Measurements from ENCODE around the gene KANSL1. TPM values are rescaled to one million over a fixed set of nuclear protein-coding genes. Genes with fewer than 3 reads are reported as not detected.

Gene KANSL1
- total and polyA plus RNA-seq, 10 of the 15 experiments (the other 5 are each of a cell fraction or from before 2014, with no cell fraction given) = 4.7 to 60.6 (median 28.0) TPM

DNA sequence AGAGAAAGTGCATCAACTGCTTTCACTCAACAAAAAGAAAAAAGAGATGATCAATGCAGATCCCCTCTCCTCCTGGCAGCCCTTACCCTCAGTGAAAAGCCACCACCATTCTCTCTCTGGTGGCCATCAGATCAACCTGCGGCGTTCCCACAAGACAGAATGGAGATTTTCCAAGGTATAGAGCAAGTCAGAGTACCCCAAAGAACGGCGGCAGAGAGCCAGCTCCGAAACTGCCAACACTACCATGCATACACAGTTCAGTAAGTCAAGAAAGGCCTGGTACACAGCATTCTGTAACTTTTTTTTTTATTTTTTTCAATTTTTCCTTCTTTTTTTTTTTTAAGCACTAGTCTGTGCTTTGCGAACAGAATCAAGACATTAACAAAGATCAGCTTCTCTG, 163.6 kb downstream of the KANSL1 start:
- POLR2A ChIA-PET = no interaction called here
- DNase-seq (ENCODE audit: low read depth, low spot score) (no peak), FAIRE-seq (no peak), ATAC-seq (no peak)
- intact Hi-C loops (cut with micrococcal nuclease; ENCODE audit: unreplicated experiment) (no loop called here), in situ Hi-C loops (cut with MboI) (no loop called here)
- H3K9me3 ChIP-seq (replicated peaks; ENCODE audit: control insufficient read depth, insufficient read depth, low read length) = no peaks in the 10 kb centered on the region
- no TSS peak for BruUV-seq (replicated peaks)
- CTCF ChIA-PET = interaction anchor here (0.7 to 2.6 kb wide), 4 partner anchors 14 to 357 kb away, joined by 4 to 13 read pairs (median 8); no protein-coding TSS in a partner anchor
- TF ChIP-seq CHD4 (IDR thresholded peaks at IDR 0.05) (no peak), JUND (IDR thresholded peaks at IDR 0.05; ENCODE audit: low read depth, low read length) (no peak), GABPA (IDR thresholded peaks at IDR 0.05; ENCODE audit: low read depth) (no peak), TCF3 (IDR thresholded peaks at IDR 0.05; ENCODE audit: borderline replicate concordance, insufficient read depth, low read depth, low read length) (no peak), MLLT1 (IDR thresholded peaks at IDR 0.05) (no peak), BMI1 (IDR thresholded peaks at IDR 0.05; ENCODE audit: borderline replicate concordance) (no peak), ZNF592 (IDR thresholded peaks at IDR 0.05) (no peak), ATF7 (IDR thresholded peaks at IDR 0.05; ENCODE audit: low read depth) (no peak), SUPT20H (IDR thresholded peaks at IDR 0.05; ENCODE audit: borderline replicate concordance, control insufficient read depth, low read depth, low read length) (no peak), RELA (IDR thresholded peaks at IDR 0.05; ENCODE audit: borderline replicate concordance, partially characterized antibody) (no peak), MYB (IDR thresholded peaks at IDR 0.05; ENCODE audit: borderline replicate concordance, low read depth, low read length) (no peak), HDAC2 (IDR thresholded peaks at IDR 0.05) (no peak), GATAD2B (conservative IDR thresholded peaks at IDR 0.05; ENCODE audit: low read depth) (no peak), SIX5 (IDR thresholded peaks at IDR 0.05; ENCODE audit: low read depth, low read length, severe bottlenecking) (no peak), ZBED1 (IDR thresholded peaks at IDR 0.05; ENCODE audit: borderline replicate concordance) (no peak)
- 100% methylated on average over 6 of the region's 6 CpGs for WGBS (ENCODE audit: insufficient coverage, insufficient replicate concordance, low lambda C conversion rate, missing lambda C conversion rate)
- H3K4me3 ChIP-seq = no peak overlapping the region
- RAD21 ChIA-PET (ENCODE audit: unreplicated experiment) = interaction anchor here (0.7 kb wide), 1 partner anchor 116 kb away, joined by 4 read pairs; no protein-coding TSS in a partner anchor
- peaks cover 11% of the 10 kb centered on the region for H3K4me1 ChIP-seq (ENCODE audit: control insufficient read depth, insufficient read depth, low read length)
- no peaks in the 10 kb centered on the region for H3K27me3 ChIP-seq (replicated peaks in 1 of 2; ENCODE audit: control insufficient read depth in 2 of 2, insufficient read depth in 2 of 2, low read length in 1 of 2)
- SMC1A ChIA-PET (ENCODE audit: uncharacterized antibody, unreplicated experiment) = interaction anchor here (0.7 to 1.8 kb wide), 4 partner anchors 10 to 157 kb away, joined by 3 to 9 read pairs (median 5); no protein-coding TSS in a partner anchor
- H3K9ac ChIP-seq (ENCODE audit: control insufficient read depth, insufficient read depth, low read length) = no peak overlapping the region
- H2AFZ ChIP-seq (ENCODE audit: control insufficient read depth, low read depth, low read length) = no peak overlapping the region
- no peak overlapping the region for H3K27ac ChIP-seq (ENCODE audit: control insufficient read depth, insufficient read depth)
- H3K36me3 ChIP-seq (ENCODE audit: control insufficient read depth in 2 of 2, insufficient read depth in 2 of 2, low read length in 1 of 2) = peaks cover 23 to 32% of the 10 kb centered on the region in 2 experiments
- no peaks in the 10 kb centered on the region for H4K20me1 ChIP-seq (ENCODE audit: control insufficient read depth, insufficient read depth)
- H3K4me2 ChIP-seq (ENCODE audit: control insufficient read depth, insufficient read depth) = no peak overlapping the region
- H3K79me2 ChIP-seq (ENCODE audit: control insufficient read depth, insufficient read depth, low read length) = no peaks in the 10 kb centered on the region
